ENCODE results near the gene U2AF1L4. TPM values are rescaled to one million over a fixed set of nuclear protein-coding genes. Genes with fewer than 3 reads are reported as not detected.

Gene U2AF1L4
- total RNA-seq, 5 donors from 2014 or later (not counting 1 experiment from before 2014, with no cell fraction given): 40.2 to 74.1 (median 49.3) TPM

DNA sequence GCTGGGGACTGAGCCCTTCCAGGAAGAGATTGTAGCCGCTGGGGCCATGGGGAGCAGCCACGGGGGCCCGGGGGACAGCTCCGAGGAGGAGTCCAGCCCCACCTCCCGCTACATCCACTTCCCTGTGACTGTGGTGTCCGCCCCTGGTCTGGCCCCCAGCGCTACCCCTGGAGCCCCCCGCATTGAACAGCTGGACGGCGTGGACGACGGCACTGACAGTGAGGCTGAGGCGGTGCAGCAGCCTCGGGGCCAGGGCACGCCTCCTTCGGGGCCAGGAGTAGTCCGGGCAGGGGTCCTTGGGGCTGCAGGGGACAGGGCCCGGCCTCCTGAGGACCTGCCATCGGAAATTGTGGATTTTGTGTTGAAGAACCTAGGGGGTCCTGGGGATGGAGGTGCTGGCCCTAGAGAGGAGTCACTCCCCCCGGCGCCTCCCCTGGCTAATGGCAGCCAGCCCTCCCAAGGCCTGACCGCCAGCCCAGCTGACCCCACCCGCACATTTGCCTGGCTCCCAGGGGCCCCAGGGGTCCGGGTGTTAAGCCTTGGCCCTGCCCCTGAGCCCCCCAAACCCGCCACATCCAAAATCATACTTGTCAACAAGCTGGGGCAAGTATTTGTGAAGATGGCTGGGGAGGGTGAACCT is 12.6 kb downstream of the U2AF1L4 start:
- Mint-ChIP-seq H3K9me3 (no peaks in the 10 kb centered on the region), H3K4me1 (peaks cover 21 to 35% (median 23%) of the 10 kb centered on the region in 3 donors), H3K27ac (no peak overlapping the region), H3K36me3 (peaks cover 53% of the 10 kb centered on the region), H3K4me3 (no peak overlapping the region), H3K27me3 (no peaks in the 10 kb centered on the region)
- POLR2A ChIA-PET: no interaction called here
- no peaks in the 10 kb centered on the region for H3K9me3 ChIP-seq
- CTCF ChIA-PET: no interaction called here
- DNase-seq: no peak
- peaks cover 0 to 12% of the 10 kb centered on the region in 2 experiments for H3K4me1 ChIP-seq (ENCODE audit: control insufficient read depth in 1 of 2, extremely low read depth in 1 of 2, insufficient read depth in 2 of 2, low read length in 2 of 2)
- no peak for ATAC-seq (replicated peaks in 1 of 4)
- 98% methylated on average over 16 of the region's 25 CpGs for WGBS (ENCODE audit: insufficient coverage)
- H3K4me3 ChIP-seq (ENCODE audit: control insufficient read depth in 1 of 2, extremely low read depth in 1 of 2, low read length in 1 of 2): no peak overlapping the region
- H3K27me3 ChIP-seq (replicated peaks in 1 of 2; ENCODE audit: control insufficient read depth in 2 of 2, extremely low read depth in 1 of 2, insufficient read depth in 2 of 2, low read length in 1 of 2): no peaks in the 10 kb centered on the region
- no peak overlapping the region for H3K27ac ChIP-seq (ENCODE audit: low read length)
- peaks cover 25 to 88% of the 10 kb centered on the region in 2 donors for H3K36me3 ChIP-seq (ENCODE audit: control insufficient read depth in 2 of 2, extremely low read depth in 1 of 2, insufficient read depth in 1 of 2, low read length in 1 of 2)

DNA sequence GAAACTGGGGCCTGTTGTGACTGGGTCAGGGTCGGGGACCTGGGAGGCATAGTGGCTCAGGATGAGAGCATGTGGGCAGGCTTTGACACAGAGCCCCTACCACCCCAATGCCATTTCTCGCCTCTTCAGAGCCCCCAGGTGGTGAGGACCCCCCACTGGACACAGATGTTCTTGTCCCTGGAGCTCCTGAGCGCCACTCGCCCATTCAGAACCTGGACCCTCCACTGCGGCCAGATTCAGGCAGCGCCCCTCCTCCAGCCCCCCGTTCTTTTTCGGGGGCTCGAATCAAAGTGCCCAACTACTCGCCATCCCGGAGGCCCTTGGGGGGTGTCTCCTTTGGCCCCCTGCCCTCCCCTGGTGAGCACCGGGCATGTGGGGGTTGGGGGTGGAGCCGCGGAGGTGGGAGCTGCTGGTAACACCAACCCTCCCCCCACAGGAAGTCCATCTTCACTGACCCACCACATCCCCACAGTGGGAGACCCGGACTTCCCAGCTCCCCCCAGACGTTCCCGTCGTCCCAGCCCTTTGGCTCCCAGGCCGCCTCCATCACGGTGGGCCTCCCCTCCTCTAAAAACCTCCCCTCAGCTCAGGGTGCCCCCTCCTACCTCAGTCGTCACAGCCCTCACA is 13.3 kb downstream of the U2AF1L4 start:
- H3K4me1 Mint-ChIP-seq: peaks cover 14 to 30% (median 16%) of the 10 kb centered on the region in 3 donors
- H3K9me3 ChIP-seq: no peaks in the 10 kb centered on the region
- POLR2A ChIA-PET: no interaction called here

DNA sequence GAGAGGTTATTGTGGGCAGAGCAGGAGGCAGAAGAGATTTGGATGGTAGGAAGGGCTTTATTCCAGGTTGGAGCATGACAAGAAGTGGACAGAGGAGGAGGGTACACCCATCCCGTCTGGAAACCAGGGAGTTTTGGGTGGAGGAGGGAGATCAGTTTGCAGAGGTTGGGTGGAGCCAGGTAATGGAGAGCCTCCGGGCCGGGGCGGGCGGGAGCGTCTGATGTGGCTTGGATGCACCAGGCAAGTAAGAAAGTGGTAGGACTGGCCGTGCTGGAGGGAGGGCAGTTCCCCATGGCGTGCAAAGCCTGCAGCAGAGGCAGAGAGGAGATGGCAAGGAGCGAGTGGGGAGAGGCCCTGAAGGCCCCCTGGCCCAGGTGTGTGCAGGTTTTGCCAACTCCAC is 13.9 kb downstream of the U2AF1L4 start:
- Histone ChIP-seq H3K4me1 (ENCODE audit: control insufficient read depth in 1 of 2, extremely low read depth in 1 of 2, insufficient read depth in 2 of 2, low read length in 2 of 2) (no peaks in the 10 kb centered on the region), H3K4me3 (ENCODE audit: control insufficient read depth in 1 of 2, extremely low read depth in 1 of 2, low read length in 1 of 2) (no peak overlapping the region), H3K36me3 (ENCODE audit: control insufficient read depth in 2 of 2, extremely low read depth in 1 of 2, insufficient read depth in 1 of 2, low read length in 1 of 2) (peaks cover 27 to 93% of the 10 kb centered on the region in 2 donors), H3K9me3 (no peaks in the 10 kb centered on the region), H3K27me3 (replicated peaks in 1 of 2; ENCODE audit: control insufficient read depth in 2 of 2, extremely low read depth in 1 of 2, insufficient read depth in 2 of 2, low read length in 1 of 2) (no peaks in the 10 kb centered on the region), H3K27ac (ENCODE audit: low read length) (no peak overlapping the region)
- H3K27ac Mint-ChIP-seq: no peak overlapping the region
- ATAC-seq (replicated peaks in 1 of 4) (no peak), DNase-seq (no peak)
- ChIA-PET POLR2A (no interaction called here), CTCF (no interaction called here)
- H3K36me3 Mint-ChIP-seq: peaks cover 56% of the 10 kb centered on the region
- no peaks in the 10 kb centered on the region for H3K9me3 Mint-ChIP-seq
- H3K27me3 Mint-ChIP-seq: no peaks in the 10 kb centered on the region
- no peak overlapping the region for H3K4me3 Mint-ChIP-seq
- WGBS (ENCODE audit: insufficient coverage): 92% methylated on average over 7 of the region's 9 CpGs
- peaks cover 10 to 25% (median 10%) of the 10 kb centered on the region in 3 donors for H3K4me1 Mint-ChIP-seq

More for the DNA sequence above, 13.3 kb downstream of the U2AF1L4 start:
- Mint-ChIP-seq H3K36me3 (peaks cover 52% of the 10 kb centered on the region), H3K9me3 (no peaks in the 10 kb centered on the region), H3K4me3 (no peak overlapping the region), H3K27ac (no peak overlapping the region), H3K27me3 (no peaks in the 10 kb centered on the region)
- CTCF ChIA-PET: no interaction called here
- DNase-seq (no peak), ATAC-seq (replicated peaks in 1 of 4) (peak in 1 of 4 experiments; percentile 19)
- H3K27ac ChIP-seq (ENCODE audit: low read length): no peak overlapping the region
- H3K4me3 ChIP-seq (ENCODE audit: control insufficient read depth in 1 of 2, extremely low read depth in 1 of 2, low read length in 1 of 2): no peak overlapping the region
- WGBS (ENCODE audit: insufficient coverage): 93% methylated on average over 10 of the region's 21 CpGs
- no peaks in the 10 kb centered on the region for H3K27me3 ChIP-seq (replicated peaks in 1 of 2; ENCODE audit: control insufficient read depth in 2 of 2, extremely low read depth in 1 of 2, insufficient read depth in 2 of 2, low read length in 1 of 2)
- H3K36me3 ChIP-seq (ENCODE audit: control insufficient read depth in 2 of 2, extremely low read depth in 1 of 2, insufficient read depth in 1 of 2, low read length in 1 of 2): peaks cover 30 to 94% of the 10 kb centered on the region in 2 donors
- H3K4me1 ChIP-seq (ENCODE audit: control insufficient read depth in 1 of 2, extremely low read depth in 1 of 2, insufficient read depth in 2 of 2, low read length in 2 of 2): peaks cover 0 to 5% of the 10 kb centered on the region in 2 experiments

DNA sequence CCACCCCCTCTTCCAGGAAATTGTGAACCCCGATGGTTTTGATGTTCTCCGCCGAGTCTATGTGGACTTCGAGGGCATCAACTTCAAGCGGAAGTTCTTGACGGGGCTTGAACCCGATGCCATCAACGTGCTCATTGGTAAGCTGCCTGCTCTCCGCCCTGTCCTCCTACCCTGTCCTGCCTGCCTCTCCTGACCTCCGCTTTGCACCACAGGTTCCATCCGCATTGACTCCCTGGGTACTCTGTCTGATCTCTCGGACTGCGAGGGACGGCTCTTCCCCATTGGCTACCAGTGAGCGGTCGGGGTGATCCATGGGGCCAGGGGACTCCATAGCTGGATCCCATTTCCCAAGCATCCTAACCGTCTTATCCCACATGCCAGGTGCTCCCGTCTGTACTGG is 14.9 kb downstream of the U2AF1L4 start:
- ATAC-seq (replicated peaks in 1 of 4) (no peak), DNase-seq (no peak)
- no peak overlapping the region for H3K27ac ChIP-seq (ENCODE audit: low read length)
- H3K36me3 ChIP-seq (ENCODE audit: control insufficient read depth in 2 of 2, extremely low read depth in 1 of 2, insufficient read depth in 1 of 2, low read length in 1 of 2): peaks cover 34 to 97% of the 10 kb centered on the region in 2 donors
- Mint-ChIP-seq H3K9me3 (no peaks in the 10 kb centered on the region), H3K4me3 (no peak overlapping the region), H3K36me3 (peaks cover 61% of the 10 kb centered on the region), H3K27me3 (no peaks in the 10 kb centered on the region), H3K27ac (no peak overlapping the region), H3K4me1 (peaks cover 8 to 26% (median 8%) of the 10 kb centered on the region in 3 donors)
- ChIA-PET CTCF (interaction anchor here in 1 of 2 donors (0.6 kb wide), 1 partner anchor 1383 kb away, joined by 3 read pairs; no protein-coding TSS in a partner anchor), POLR2A (no interaction called here)
- H3K9me3 ChIP-seq: no peaks in the 10 kb centered on the region
- no peaks in the 10 kb centered on the region for H3K4me1 ChIP-seq (ENCODE audit: control insufficient read depth in 1 of 2, extremely low read depth in 1 of 2, insufficient read depth in 2 of 2, low read length in 2 of 2)
- WGBS (ENCODE audit: insufficient coverage): 95% methylated on average over 17 of the region's 18 CpGs
- H3K4me3 ChIP-seq (ENCODE audit: control insufficient read depth in 1 of 2, extremely low read depth in 1 of 2, low read length in 1 of 2): no peak overlapping the region
- H3K27me3 ChIP-seq (replicated peaks in 1 of 2; ENCODE audit: control insufficient read depth in 2 of 2, extremely low read depth in 1 of 2, insufficient read depth in 2 of 2, low read length in 1 of 2): no peaks in the 10 kb centered on the region

DNA sequence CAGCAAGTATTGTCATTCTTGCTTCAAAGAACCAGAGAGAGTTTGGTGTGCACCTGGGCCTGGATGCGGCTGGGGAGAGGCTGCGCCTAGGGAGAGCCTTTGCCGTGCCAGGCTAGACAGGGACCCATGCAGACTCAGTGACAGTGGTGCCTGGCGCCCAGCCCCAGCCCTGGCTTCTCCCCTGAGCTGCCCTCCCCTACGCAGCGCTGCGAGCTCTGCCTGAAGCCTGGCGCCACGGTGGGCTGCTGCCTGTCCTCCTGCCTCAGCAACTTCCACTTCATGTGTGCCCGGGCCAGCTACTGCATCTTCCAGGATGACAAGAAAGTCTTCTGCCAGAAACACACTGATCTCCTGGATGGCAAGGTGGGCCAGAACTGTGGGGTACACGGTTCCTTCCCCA is 15.5 kb downstream of the U2AF1L4 start:
- DNase-seq: no peak
- WGBS (ENCODE audit: insufficient coverage): 98% methylated on average over 10 of the region's 11 CpGs
- ChIA-PET CTCF (no interaction called here), POLR2A (no interaction called here)
- Mint-ChIP-seq H3K9me3 (no peaks in the 10 kb centered on the region), H3K27ac (no peak overlapping the region), H3K4me3 (no peak overlapping the region), H3K4me1 (peaks cover 6 to 26% (median 8%) of the 10 kb centered on the region in 3 donors), H3K36me3 (peaks cover 65% of the 10 kb centered on the region), H3K27me3 (no peaks in the 10 kb centered on the region)
- ATAC-seq (replicated peaks in 1 of 4): no peak
- H3K4me3 ChIP-seq (ENCODE audit: control insufficient read depth in 1 of 2, extremely low read depth in 1 of 2, low read length in 1 of 2): no peak overlapping the region
- H3K36me3 ChIP-seq (ENCODE audit: control insufficient read depth in 2 of 2, extremely low read depth in 1 of 2, insufficient read depth in 1 of 2, low read length in 1 of 2): peaks cover 33 to 97% of the 10 kb centered on the region in 2 donors
- no peaks in the 10 kb centered on the region for H3K27me3 ChIP-seq (replicated peaks in 1 of 2; ENCODE audit: control insufficient read depth in 2 of 2, extremely low read depth in 1 of 2, insufficient read depth in 2 of 2, low read length in 1 of 2)
- no peaks in the 10 kb centered on the region for H3K4me1 ChIP-seq (ENCODE audit: control insufficient read depth in 1 of 2, extremely low read depth in 1 of 2, insufficient read depth in 2 of 2, low read length in 2 of 2)
- no peaks in the 10 kb centered on the region for H3K9me3 ChIP-seq
- no peak overlapping the region for H3K27ac ChIP-seq (ENCODE audit: low read length)

DNA sequence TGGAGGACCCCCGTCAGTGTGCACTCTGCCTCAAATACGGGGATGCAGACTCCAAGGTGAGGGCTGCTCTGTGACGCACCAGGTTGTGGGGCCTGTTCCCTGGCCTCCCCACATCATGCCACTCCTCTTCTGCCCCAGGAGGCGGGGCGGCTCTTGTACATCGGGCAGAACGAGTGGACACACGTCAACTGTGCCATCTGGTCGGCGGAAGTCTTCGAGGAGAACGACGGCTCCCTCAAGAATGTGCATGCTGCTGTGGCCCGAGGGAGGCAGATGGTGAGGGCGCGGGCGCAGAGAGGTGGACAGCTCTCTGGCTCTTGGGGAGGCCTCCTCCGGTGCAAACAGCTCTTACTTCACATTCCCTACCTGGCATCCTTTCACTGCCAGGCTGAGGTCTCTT is 16.2 kb downstream of the U2AF1L4 start:
- no peaks in the 10 kb centered on the region for H3K9me3 Mint-ChIP-seq
- POLR2A ChIA-PET: no interaction called here
- H3K27ac Mint-ChIP-seq: no peak overlapping the region
- H3K4me3 Mint-ChIP-seq: no peak overlapping the region
- CTCF ChIA-PET: no interaction called here
- H3K36me3 ChIP-seq (ENCODE audit: control insufficient read depth in 2 of 2, extremely low read depth in 1 of 2, insufficient read depth in 1 of 2, low read length in 1 of 2): peaks cover 40 to 98% of the 10 kb centered on the region in 2 donors
- no peak overlapping the region for H3K4me3 ChIP-seq (ENCODE audit: control insufficient read depth in 1 of 2, extremely low read depth in 1 of 2, low read length in 1 of 2)
- no peaks in the 10 kb centered on the region for H3K4me1 ChIP-seq (ENCODE audit: control insufficient read depth in 1 of 2, extremely low read depth in 1 of 2, insufficient read depth in 2 of 2, low read length in 2 of 2)
- no peaks in the 10 kb centered on the region for H3K27me3 ChIP-seq (replicated peaks in 1 of 2; ENCODE audit: control insufficient read depth in 2 of 2, extremely low read depth in 1 of 2, insufficient read depth in 2 of 2, low read length in 1 of 2)
- no peak for ATAC-seq (replicated peaks in 1 of 4)
- no peak overlapping the region for H3K27ac ChIP-seq (ENCODE audit: low read length)
- no peaks in the 10 kb centered on the region for H3K9me3 ChIP-seq
- H3K27me3 Mint-ChIP-seq: no peaks in the 10 kb centered on the region
- DNase-seq: no peak
- WGBS (ENCODE audit: insufficient coverage): 97% methylated on average over 14 of the region's 18 CpGs
- peaks cover 1 to 21% (median 4%) of the 10 kb centered on the region in 3 donors for H3K4me1 Mint-ChIP-seq
- H3K36me3 Mint-ChIP-seq: peaks cover 58% of the 10 kb centered on the region
